HG03095 (cell line): ENCODE data around the gene CFAP20DC.

Source experiments
- ATAC-seq: cut with Tn5 transposase; IDR thresholded peaks from one replicate; pipeline ENCODE4 v1.9.1; 2021; ENCODE audit warnings: moderate library complexity; ENCODE audit not compliant: unreplicated experiment

Gene CFAP20DC

GRCh38 chr3:59027607-59028006 lies 22.2 kb downstream of the CFAP20DC start:
- no peak for ATAC-seq

DNA sequence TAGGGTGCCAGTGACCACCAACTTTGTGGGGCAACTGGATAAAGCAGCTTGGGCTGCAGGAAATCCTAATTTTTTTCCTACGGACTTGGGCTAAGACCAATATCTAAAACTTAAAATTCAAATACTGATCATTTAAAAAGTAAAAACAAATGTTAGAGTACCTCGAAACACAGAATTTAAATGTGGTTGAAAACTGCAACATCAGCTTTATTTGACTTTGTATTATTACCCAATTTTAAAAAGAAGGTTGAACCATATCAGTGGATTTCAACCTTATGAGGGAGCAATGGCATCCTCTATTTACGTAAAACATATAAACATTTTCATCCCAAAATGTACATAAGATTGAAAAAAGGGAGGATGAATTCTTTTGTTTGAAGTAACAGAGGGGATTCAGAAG lies 26.2 kb downstream of the CFAP20DC start:
- ATAC-seq: no peak

DNA sequence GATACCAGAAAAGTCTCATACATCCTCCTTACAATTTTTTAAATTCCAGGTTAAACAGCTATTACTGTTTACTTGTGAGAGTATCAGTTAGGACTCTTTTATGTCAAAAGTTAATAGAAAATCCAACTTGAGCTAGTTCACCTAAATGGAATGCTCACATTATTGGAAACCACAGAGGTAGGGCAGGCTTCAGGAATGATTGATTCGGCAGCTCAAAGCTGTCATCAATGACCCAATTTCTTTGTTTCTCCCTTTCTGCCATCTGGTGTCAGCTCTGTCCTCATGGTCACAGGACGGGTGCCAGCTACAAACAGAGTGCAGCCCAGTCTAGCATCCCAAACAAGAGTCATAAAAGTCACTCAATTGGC lies 32.2 kb downstream of the CFAP20DC start:
- no peak for ATAC-seq

- ATAC-seq: no peak
Observed at GRCh38 chr3:59016930-59017616, 32.8 kb downstream of the CFAP20DC start.

GRCh38 chr3:59013611-59014010 lies 36.2 kb downstream of the CFAP20DC start:
- ATAC-seq: no peak

- no peak for ATAC-seq
Observed at GRCh38 chr3:59006634-59007517, 42.9 kb downstream of the CFAP20DC start.

DNA sequence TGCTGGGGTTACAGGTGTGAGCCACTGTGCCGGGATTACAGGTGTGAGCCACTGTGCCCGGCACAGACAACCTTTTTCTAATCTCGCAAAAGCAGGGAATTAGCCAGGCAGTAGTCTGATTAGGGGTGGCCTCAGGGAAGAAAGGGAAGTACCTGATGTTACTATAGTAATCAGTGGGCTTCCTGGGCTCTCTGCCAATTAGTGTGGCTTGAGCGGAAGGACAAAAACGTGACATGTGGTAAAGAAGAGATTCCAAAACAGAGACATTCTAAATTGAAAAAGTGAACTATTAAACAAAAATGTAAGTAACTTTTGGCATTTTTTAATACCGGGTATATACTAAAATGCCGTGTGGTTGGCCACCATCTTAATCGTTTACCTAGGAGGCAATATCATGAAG lies 48.1 kb downstream of the CFAP20DC start:
- no peak for ATAC-seq

GRCh38 chr3:58999774-59000160 lies 50.1 kb downstream of the CFAP20DC start:
- ATAC-seq: no peak

- no peak for ATAC-seq
Observed at GRCh38 chr3:58999134-58999773, 50.6 kb downstream of the CFAP20DC start.

DNA sequence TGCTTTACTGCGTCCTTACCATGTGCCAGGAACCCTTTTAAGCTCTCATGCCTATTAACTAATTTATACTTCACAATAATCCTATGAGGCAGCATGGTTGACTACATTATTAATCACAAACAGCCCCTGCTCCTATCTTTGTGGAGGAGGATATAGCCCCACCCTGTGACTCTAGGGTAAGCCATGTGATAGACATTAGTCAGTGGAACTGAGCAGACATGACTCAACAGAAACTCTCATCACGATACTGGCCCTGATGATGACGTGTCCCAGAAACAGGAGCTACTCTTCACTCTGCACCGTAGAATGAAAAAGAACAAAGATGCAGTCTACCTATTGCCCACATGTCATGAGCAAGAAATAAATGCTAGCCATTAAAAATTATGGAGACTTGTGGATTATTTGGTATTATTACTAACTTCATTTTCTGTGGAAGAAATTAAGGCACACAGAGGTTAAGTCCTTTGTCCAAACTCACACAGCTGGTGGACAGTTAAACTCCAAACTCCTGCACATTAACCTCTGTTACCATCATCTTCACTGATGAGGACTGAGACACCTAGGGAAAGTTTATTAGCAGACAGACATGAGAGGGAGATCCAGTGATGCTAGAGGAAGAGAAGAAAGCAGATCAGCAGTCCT lies 51.2 kb downstream of the CFAP20DC start:
- ATAC-seq: no peak

DNA sequence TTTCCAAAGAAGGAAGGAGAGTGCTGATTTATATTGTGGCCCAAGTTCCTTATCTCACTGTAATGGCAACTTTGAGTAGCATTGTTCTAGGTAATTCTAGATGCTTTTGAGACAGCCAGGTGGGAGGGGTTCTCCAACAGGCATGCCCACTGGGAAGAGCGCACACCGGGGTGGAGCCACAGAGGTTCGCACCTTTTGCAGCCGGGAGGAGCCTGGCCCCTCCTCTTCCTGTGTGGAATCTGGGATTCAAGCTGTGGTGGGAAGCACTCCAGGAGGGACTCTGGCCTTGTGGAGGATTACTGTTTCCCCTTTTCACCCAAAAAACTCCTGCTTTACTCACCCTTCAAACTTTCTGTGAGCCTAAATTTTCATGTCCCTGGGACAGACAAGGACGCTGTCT lies 53.1 kb downstream of the CFAP20DC start:
- no peak for ATAC-seq

DNA sequence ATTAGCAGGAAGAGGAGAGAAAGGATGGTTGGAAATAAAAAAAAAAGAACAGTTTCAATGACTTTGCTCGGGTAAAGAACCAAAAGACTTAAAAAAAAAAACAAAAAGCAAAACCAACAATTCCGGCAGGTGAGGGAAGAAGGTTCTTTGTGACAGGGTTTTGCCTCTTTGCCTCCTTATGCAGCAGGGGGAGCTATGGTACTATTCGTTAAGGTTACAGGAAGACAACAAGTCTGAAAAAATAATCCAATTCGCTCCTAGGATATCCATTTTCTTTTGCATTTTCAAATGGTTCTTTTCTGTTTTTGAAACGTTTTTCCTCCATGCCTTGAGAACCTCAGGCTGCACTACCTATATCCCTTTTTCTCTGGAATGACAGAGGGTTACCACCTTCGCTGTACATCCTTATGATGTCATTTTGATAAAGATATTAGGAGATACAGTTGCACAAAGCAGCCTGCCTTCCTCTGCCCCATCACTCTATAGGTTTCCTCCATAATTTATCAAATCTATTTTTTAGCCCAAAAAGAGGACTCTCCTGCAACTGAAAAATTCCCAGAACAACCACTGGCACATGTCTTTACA lies 55.0 kb downstream of the CFAP20DC start:
- no peak for ATAC-seq

DNA sequence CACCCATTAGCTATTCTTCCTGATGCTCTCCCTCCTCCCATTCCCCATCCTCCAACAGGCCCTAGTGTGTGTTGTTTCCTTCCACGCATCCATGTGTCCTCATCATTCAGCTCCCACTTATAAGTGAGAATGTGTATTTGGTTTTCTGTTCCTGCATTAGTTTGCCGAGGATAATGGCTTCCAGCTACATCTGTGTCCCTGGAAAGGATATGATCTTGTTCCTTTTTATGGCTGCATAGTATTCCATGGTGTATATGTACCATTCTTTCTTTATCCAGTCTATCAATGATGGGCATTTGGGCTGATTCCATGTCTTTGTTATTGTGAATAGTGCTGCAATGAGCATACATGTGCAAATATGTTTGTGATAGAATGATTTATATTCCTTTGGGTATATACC lies 56.3 kb downstream of the CFAP20DC start:
- ATAC-seq: no peak

- ATAC-seq: no peak
Observed at GRCh38 chr3:58991623-58992022, 58.2 kb downstream of the CFAP20DC start.

DNA sequence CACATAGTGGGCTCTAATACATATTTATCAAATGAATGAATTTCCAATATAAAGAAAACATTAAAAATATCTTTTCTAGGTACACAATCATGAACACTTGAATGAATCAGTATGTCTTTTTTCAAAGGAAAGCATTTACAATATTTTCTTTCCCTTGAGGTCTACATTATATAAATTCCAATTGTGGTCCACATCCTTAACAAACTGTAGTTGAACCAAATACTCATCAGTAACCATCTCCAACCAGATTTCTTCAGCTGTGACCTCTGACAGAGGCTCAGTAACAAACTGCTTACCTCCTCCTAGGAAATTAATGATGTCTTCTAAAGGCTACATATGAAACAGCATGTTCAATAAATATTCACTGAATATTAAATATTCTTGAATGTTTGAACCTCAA lies 58.8 kb downstream of the CFAP20DC start:
- ATAC-seq: no peak

- no peak for ATAC-seq
Observed at GRCh38 chr3:58989955-58990354, 59.9 kb downstream of the CFAP20DC start.

- no peak for ATAC-seq
Observed at GRCh38 chr3:58989163-58989562, 60.7 kb downstream of the CFAP20DC start.

- no peak for ATAC-seq
Observed at GRCh38 chr3:58988041-58988440, 61.8 kb downstream of the CFAP20DC start.

GRCh38 chr3:58986654-58987053 lies 63.2 kb downstream of the CFAP20DC start:
- no peak for ATAC-seq

DNA sequence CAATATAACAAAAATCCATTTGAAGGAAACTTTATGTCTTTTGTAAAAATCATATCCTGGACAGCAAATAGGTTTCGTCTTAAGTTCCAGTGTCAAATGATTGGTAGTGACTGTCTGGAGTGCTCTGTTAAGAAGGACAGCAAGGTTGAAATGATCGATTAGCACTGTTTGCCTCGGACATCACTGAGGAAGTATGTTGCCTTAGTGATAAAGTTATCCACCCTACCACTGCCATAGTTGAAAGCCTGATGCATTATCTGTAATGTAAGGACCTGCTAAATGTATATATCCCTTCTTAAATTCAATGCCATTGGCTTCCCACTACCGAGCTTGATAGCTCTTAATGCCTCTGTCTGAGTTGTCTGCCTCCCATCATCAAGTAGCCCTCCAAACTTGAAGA lies 70.0 kb downstream of the CFAP20DC start:
- no peak for ATAC-seq

DNA sequence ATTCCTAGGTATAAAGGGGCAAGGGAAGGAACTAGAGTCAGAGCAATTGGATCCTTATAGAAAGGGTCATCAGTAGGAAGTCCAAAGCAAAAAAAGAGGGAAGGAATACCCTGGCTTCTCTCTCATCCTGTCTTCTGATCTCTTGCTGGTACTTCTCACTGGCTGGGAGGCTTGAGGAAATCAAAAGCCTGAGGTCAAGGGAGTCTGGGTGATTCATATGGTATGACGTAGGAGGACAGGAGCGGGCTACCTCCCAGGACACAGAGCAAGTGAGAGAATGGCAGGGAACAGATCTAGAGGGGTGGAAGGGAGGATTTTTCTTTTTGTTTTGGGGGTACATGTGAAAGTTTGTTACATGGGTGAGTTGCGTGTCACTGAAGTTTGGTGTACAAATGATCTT lies 76.0 kb downstream of the CFAP20DC start:
- no peak for ATAC-seq
